Measurements from ENCODE around the gene YIPF6. TPM values are rescaled to one million over a fixed set of nuclear protein-coding genes. Genes with fewer than 3 reads are reported as not detected.
A peak's percentile ranks its signal among the peaks of the same experiment; 100 is the strongest.

YIPF6 gene
- total and polyA plus RNA-seq, 9 of the 15 experiments (the other 6 are each of a cell fraction or from before 2014, with no cell fraction given) = 7.7 to 44.2 (median 22.4) TPM

- 0 out of 2 replicates have a peak, but pooled peaks have one; percentile 25 for TF ChIP-seq MGA (IDR thresholded peaks at IDR 0.05)
- TF ChIP-seq ZNF263 (CRISPR knock-in tag; IDR thresholded peaks at IDR 0.05; ENCODE audit: borderline replicate concordance) = no peak
- peak; percentile 74 for TF ChIP-seq MAFF (IDR thresholded peaks at IDR 0.05; ENCODE audit: low read length)
- TF ChIP-seq PHF21A (IDR thresholded peaks at IDR 0.05; ENCODE audit: borderline replicate concordance, low read depth) = peak; percentile 87
- no peak for TF ChIP-seq ZC3H8 (IDR thresholded peaks at IDR 0.05)
- no peak for TF ChIP-seq KDM4B (IDR thresholded peaks at IDR 0.05; ENCODE audit: borderline replicate concordance in 2 of 2, low read depth in 1 of 2)
- TF ChIP-seq HDAC2 (IDR thresholded peaks at IDR 0.05) = peak; percentile 64; the same call in 1 of the 2 replicates
- no peak for TF ChIP-seq HES1 (IDR thresholded peaks at IDR 0.05; ENCODE audit: low read depth)
- TF ChIP-seq NR2C1 (IDR thresholded peaks at IDR 0.05) = no peak
- TF ChIP-seq NR2C1 (tag; IDR thresholded peaks at IDR 0.05) = no peak
- TF ChIP-seq POLR2AphosphoS5 (IDR thresholded peaks at IDR 0.05; ENCODE audit: control insufficient read depth, insufficient read depth, low read depth, low read length) = no peak
- TF ChIP-seq SMAD3 (CRISPR knock-in tag; conservative IDR thresholded peaks at IDR 0.05) = no peak
- TF ChIP-seq FOSL1 (tag; conservative IDR thresholded peaks at IDR 0.05) = peak; percentile 81
- TF ChIP-seq GABPA (tag; conservative IDR thresholded peaks at IDR 0.05; ENCODE audit: low read depth) = no peak
- no peak for TF ChIP-seq ZNF217 (CRISPR knock-in tag; IDR thresholded peaks at IDR 0.05)
- peak; percentile 84 for TF ChIP-seq NFE2 (IDR thresholded peaks at IDR 0.05; ENCODE audit: low read depth)
- TF ChIP-seq CBFB (CRISPR knock-in tag; IDR thresholded peaks at IDR 0.05) = no peak
These were observed 85.4 kb downstream of the YIPF6 start (continued) for GRCh38 chrX:68584221-68584620.

All from K562 (cell line).